Upper lobe of left lung (tissue), 6 donors: Measurements from ENCODE around the gene RPS6KA3. TPM values are rescaled to one million over a fixed set of nuclear protein-coding genes. Genes with fewer than 3 reads are reported as not detected.

Experiments
- ATAC-seq, 2 donors: fragments of 200-7000 bp; cut with Tn5 transposase; one replicate each; pipeline ENCODE4 v1.9.1; 2022; ENCODE audit warnings: mild to moderate bottlenecking in 2 of 2, moderate library complexity in 2 of 2; ENCODE audit not compliant: low FRiP score in 2 of 2
- DNase-seq, 2 donors: peaks; one replicate each; pipeline ENCODE4 v3.0.0-alpha.2; 2019 to 2020
- H3K27ac ChIP-seq, 4 donors: fragments of 200-600 bp; sonication (generic); one replicate each; pipeline ENCODE4 v1.5.1; 2016 to 2019
- H3K27me3 ChIP-seq, 4 donors: fragments of 200-600 bp; sonication (generic); one replicate each; pipeline ENCODE4 v1.5.1; 2017 to 2019
- H3K36me3 ChIP-seq, 4 donors: fragments of 200-600 bp; sonication (generic); one replicate each; pipeline ENCODE4 v1.5.1; 2016 to 2019
- H3K4me1 ChIP-seq, 4 donors: fragments of 200-600 bp; sonication (generic); one replicate each; pipeline ENCODE4 v1.5.1; 2018 to 2019
- H3K4me3 ChIP-seq, 4 donors: fragments of 200-600 bp; sonication (generic); one replicate each; pipeline ENCODE4 v1.5.1; 2017 to 2019; ENCODE audit warnings: mild to moderate bottlenecking in 2 of 4, moderate library complexity in 1 of 4
- H3K9me3 ChIP-seq, 4 donors: fragments of 200-600 bp; sonication (generic); one replicate each; pipeline ENCODE4 v1.5.1; 2018 to 2019
- EP300 ChIP-seq, 4 donors: sonication (generic); formaldehyde crosslinking; IDR thresholded peaks; one replicate each; pipeline ENCODE4 v1.5.1; 2017; ENCODE audit warnings: antibody characterized with exemption in 4 of 4, control low read depth in 2 of 4
- POLR2A ChIP-seq, 4 donors: fragments of 450-650 bp; IDR thresholded peaks; one replicate each; pipeline ENCODE4 v1.5.1; 2016 to 2017; ENCODE audit warnings: antibody characterized with exemption in 4 of 4, mild to moderate bottlenecking in 2 of 4
- POLR2AphosphoS5 ChIP-seq, 2 donors: sonication (generic); formaldehyde crosslinking; IDR thresholded peaks; one replicate each; pipeline ENCODE4 v1.5.1; 2017; ENCODE audit warnings: antibody characterized with exemption in 2 of 2
- WGBS, 2 donors: methylation state at CpG; one replicate each; pipeline ENCODE4 v1.1.5; 2017 to 2018; 5-methylcytosine and 5-hydroxymethylcytosine counted together
- total RNA-seq, 6 donors: library from RNA; depleted of rRNA in 4 of 6; stranded (reverse); fragments of >200 nt in 4 of 6; gene quantifications; one replicate each; pipeline versions ENCODE4 v1.1.0 to v1.2.1, GENCODE V29; 2016 to 2021
- TF ChIP-seq, protein P1 (sequence below), 6 experiments: fragments of 450-650 bp in 4 of 6; fragments of 200-600 bp in 2 of 6; sonication (generic) in 2 of 6; IDR thresholded peaks; one replicate each; pipeline ENCODE4 v1.5.1; 2016 to 2019; ENCODE audit warnings: antibody characterized with exemption in 6 of 6
- donor health status: DM: no; HTN: no; CAD: no; lungs with moderate emphysema.
- donor health status: DM: no; HTN: yes; CAD: no; lungs with severe emphysema.

The RPS6KA3 gene
- total RNA-seq, 6 donors from 2014 or later = 24.6 to 93.0 (median 58.4) TPM

DNA sequence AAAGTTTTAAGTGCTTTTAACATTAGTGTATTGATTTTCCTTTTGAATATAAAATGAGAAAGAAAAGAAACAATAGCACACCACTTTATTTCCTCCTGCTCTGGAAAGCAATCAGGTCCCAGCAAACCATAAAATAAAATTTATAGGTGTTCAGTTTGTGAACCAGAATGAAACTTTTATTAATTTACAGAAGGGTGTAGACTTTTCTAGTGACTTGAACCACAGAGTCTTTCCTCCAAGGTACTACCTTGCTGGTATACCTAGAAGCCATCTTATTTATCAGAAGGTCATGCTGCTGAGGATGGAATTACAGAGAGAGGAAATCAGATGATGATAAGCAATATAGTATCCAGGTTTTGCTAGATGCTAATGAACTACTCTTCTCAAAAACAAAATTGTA is 27.6 kb upstream of the RPS6KA3 start:
- H3K27me3 ChIP-seq = no peaks in the 10 kb centered on the region
- H3K36me3 ChIP-seq = no peaks in the 10 kb centered on the region
- no peak for ATAC-seq
- H3K9me3 ChIP-seq = no peaks in the 10 kb centered on the region
- no peak for DNase-seq
- no peak overlapping the region for H3K27ac ChIP-seq
- TF ChIP-seq EP300 (IDR thresholded peaks at IDR 0.05) (no peak), POLR2AphosphoS5 (IDR thresholded peaks at IDR 0.05) (no peak), POLR2A (IDR thresholded peaks at IDR 0.05) (no peak)
- TF ChIP-seq, protein P1, sequence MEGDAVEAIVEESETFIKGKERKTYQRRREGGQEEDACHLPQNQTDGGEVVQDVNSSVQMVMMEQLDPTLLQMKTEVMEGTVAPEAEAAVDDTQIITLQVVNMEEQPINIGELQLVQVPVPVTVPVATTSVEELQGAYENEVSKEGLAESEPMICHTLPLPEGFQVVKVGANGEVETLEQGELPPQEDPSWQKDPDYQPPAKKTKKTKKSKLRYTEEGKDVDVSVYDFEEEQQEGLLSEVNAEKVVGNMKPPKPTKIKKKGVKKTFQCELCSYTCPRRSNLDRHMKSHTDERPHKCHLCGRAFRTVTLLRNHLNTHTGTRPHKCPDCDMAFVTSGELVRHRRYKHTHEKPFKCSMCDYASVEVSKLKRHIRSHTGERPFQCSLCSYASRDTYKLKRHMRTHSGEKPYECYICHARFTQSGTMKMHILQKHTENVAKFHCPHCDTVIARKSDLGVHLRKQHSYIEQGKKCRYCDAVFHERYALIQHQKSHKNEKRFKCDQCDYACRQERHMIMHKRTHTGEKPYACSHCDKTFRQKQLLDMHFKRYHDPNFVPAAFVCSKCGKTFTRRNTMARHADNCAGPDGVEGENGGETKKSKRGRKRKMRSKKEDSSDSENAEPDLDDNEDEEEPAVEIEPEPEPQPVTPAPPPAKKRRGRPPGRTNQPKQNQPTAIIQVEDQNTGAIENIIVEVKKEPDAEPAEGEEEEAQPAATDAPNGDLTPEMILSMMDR (IDR thresholded peaks at IDR 0.05) = no peak
- H3K4me3 ChIP-seq = no peak overlapping the region
- H3K4me1 ChIP-seq = no peaks in the 10 kb centered on the region

DNA sequence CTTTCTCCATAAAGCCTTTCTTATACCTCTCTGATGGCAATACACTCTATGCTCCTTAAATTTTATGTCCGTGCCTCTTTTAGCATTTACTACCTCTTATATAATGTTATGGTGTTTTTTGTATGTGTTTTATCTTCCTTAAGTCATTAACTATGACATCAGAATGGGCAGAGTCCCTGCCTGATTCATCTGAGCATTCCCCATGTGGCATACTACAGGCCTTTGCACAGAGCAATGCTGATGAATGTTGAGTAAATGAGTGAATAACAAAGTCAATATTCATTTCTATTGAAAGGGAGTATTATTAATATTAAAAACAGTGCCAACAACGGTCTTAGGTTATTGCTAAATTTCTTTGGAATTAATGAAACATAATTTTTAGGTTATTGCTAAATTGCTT is 18.8 kb upstream of the RPS6KA3 start:
- TF ChIP-seq POLR2AphosphoS5 (IDR thresholded peaks at IDR 0.05) (no peak), POLR2A (IDR thresholded peaks at IDR 0.05) (no peak), EP300 (IDR thresholded peaks at IDR 0.05) (no peak)
- TF ChIP-seq, protein P1 (IDR thresholded peaks at IDR 0.05) = no peak
- DNase-seq = no peak
- no peak overlapping the region for H3K4me3 ChIP-seq
- H3K4me1 ChIP-seq = no peaks in the 10 kb centered on the region
- no peak for ATAC-seq
- no peaks in the 10 kb centered on the region for H3K9me3 ChIP-seq
- H3K27me3 ChIP-seq = no peaks in the 10 kb centered on the region
- H3K27ac ChIP-seq = no peak overlapping the region
- WGBS, 2 donors = 55 to 83% methylated on average over 2 of the region's 2 CpGs
- H3K36me3 ChIP-seq = no peaks in the 10 kb centered on the region

- Histone ChIP-seq H3K4me1 (no peaks in the 10 kb centered on the region), H3K27me3 (no peaks in the 10 kb centered on the region), H3K36me3 (no peaks in the 10 kb centered on the region), H3K4me3 (no peak overlapping the region), H3K27ac (no peak overlapping the region), H3K9me3 (no peaks in the 10 kb centered on the region)
- no peak for DNase-seq
- TF ChIP-seq, protein P1 (IDR thresholded peaks at IDR 0.05) = no peak
- TF ChIP-seq EP300 (IDR thresholded peaks at IDR 0.05) (no peak), POLR2A (IDR thresholded peaks at IDR 0.05) (no peak), POLR2AphosphoS5 (IDR thresholded peaks at IDR 0.05) (no peak)
- WGBS, 2 donors = 92 to 100% methylated on average over 1 of the region's 1 CpG
- no peak for ATAC-seq
Measured at GRCh38 chrX:20284992-20285391, 18.3 kb upstream of the RPS6KA3 start.

DNA sequence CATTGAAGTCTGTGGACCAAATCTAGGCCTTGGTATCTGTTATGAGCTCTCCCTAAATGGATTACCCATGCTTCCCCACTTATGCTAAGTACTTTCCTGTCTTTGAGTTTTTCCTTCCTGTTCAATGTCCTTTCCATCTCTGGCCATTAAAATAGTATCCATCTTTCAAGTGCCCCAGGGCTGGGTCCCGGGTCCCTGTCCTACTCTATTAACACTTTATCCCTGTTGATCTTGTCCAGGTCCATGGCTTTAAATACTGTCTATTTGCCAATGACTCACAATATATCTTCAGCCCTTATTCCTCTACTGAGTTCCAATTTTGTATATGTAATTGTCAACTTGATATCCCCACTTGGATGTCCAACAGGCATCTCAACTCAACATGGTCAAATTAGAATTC is 17.7 kb upstream of the RPS6KA3 start:
- no peak overlapping the region for H3K27ac ChIP-seq
- H3K27me3 ChIP-seq = no peaks in the 10 kb centered on the region
- H3K9me3 ChIP-seq = no peaks in the 10 kb centered on the region
- 64 to 85% methylated on average over 1 of the region's 1 CpG for WGBS, 2 donors
- ATAC-seq (no peak), DNase-seq (no peak)
- TF ChIP-seq EP300 (IDR thresholded peaks at IDR 0.05) (no peak), POLR2AphosphoS5 (IDR thresholded peaks at IDR 0.05) (no peak), POLR2A (IDR thresholded peaks at IDR 0.05) (no peak)
- TF ChIP-seq, protein P1 (IDR thresholded peaks at IDR 0.05) = no peak
- no peaks in the 10 kb centered on the region for H3K36me3 ChIP-seq
- H3K4me1 ChIP-seq = no peaks in the 10 kb centered on the region
- no peak overlapping the region for H3K4me3 ChIP-seq

DNA sequence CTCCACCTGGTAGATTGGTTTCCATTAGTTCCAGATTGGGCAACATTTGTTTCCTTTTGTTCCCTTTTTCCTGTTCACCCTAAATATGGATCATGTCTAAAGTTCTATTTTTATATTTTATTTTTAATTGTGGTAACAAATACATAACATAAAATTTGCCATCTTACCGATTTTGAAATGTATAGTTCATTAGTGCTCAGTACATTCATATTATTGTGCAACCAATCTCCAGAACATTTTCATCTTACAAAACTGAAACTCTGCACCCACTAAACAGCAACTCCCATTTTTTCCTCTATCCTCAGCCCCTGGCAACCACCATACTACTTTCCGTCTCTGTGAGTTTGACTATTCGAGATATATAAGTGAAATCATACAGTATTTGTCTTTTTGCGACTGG is 14.2 kb upstream of the RPS6KA3 start:
- no peak for TF ChIP-seq POLR2A (IDR thresholded peaks at IDR 0.05)
- TF ChIP-seq, protein P1 (IDR thresholded peaks at IDR 0.05) = no peak
- TF ChIP-seq POLR2AphosphoS5 (IDR thresholded peaks at IDR 0.05) = no peak
- no peak for TF ChIP-seq EP300 (IDR thresholded peaks at IDR 0.05)
- ATAC-seq (no peak), DNase-seq (no peak)
- Histone ChIP-seq H3K27me3 (no peaks in the 10 kb centered on the region), H3K9me3 (no peaks in the 10 kb centered on the region), H3K36me3 (no peaks in the 10 kb centered on the region), H3K27ac (no peak overlapping the region), H3K4me1 (no peaks in the 10 kb centered on the region), H3K4me3 (no peak overlapping the region)
- whole genome bisulfite sequencing, 2 donors = 85% methylated on average over 4 of the region's 4 CpGs
